ENCODE results near the gene EVL.

Gene EVL

GRCh38 chr14:100132903-100133510 is 67.8 kb downstream of the EVL start:
- DNase-seq = no peak

GRCh38 chr14:100134586-100134985 is 69.4 kb downstream of the EVL start:
- no peak for DNase-seq

DNA sequence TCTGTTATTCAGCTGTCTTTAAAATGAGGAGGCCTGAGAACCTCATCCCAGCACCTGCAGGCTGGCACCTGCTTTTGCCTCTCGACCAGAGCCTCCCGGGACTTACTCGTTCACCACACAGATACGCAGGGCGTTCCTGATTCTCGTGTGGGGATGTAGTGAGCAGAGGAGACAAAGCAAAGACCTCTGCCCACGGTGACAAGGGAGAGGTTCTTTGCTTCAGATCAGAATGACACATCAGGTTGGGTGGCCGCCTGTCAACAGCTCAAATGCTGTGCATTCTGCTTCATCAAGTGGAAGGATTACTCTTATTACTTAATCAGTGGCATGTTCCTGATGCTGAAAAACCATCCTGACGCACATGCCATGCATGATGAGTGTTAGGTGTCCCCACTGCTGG is 69.9 kb downstream of the EVL start:
- DNase-seq = no peak

DNA sequence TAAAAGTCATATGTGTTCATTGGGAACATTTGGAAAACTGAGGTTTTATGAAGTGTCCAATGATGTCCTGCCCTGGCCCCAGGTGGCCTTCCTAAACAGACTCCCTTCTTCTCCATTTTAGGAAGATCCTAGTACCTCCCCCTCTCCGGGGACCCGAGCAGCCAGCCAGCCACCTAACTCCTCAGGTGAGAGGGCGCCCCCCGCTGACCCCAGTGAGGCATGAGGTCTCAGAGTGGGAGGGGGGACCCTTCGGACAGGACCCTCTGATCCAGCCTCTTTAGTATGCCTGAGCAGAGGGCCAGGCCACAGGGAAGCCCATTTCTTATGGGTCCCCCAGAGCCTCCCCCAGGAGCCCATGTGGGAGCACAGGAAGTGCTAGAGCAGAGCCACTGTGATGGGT is 70.6 kb downstream of the EVL start:
- no peak for DNase-seq

GRCh38 chr14:100137173-100137572 is 72.0 kb downstream of the EVL start:
- no peak for DNase-seq

- DNase-seq = no peak
These were observed 73.0 kb downstream of the EVL start for GRCh38 chr14:100138082-100138787.

DNA sequence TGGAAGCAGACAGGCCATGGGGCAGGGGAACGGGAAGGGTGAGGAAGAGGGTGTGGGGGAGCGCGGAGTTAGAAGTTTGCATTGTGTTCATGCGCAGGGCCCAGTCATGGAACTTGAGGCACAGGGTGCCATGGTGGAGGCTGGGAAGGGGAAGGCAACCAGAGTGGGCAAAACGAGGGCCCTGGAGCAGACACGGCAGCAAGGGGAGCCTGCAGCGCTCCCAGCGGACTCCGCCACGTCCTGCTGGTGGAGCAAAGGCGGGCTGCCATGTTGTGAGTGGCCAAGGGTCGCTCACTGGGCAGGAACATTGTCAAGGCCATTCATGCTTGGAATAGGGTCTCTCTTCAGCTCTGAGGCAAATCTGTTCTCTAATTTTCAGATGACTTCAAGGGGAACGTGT is 73.7 kb downstream of the EVL start:
- no peak for DNase-seq

- no peak for DNase-seq
These were observed 75.3 kb downstream of the EVL start for GRCh38 chr14:100140452-100141078.

GRCh38 chr14:100141098-100141497 is 75.9 kb downstream of the EVL start:
- DNase-seq = no peak

- DNase-seq = no peak
These were observed 77.1 kb downstream of the EVL start for GRCh38 chr14:100142073-100143040.

DNA sequence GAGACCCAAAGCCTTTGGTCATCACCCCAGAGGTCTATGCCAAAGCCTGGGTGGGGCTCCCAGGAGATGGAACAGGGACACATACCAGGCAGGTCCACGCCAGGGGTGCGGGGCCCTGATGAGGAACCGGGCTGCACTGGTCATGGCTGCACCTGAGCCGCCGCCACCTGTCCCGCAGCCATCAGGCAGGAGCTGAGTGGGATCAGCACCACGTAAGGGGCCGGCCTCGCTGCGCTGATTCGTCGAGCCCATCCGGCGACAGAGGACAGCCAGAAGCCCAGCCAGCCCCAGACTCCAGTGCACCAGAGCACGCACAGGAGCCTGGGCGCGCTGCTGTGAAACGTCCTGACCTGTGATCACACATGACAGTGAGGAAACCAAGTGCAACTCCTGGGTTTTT is 78.3 kb downstream of the EVL start:
- DNase-seq = no peak

DNA sequence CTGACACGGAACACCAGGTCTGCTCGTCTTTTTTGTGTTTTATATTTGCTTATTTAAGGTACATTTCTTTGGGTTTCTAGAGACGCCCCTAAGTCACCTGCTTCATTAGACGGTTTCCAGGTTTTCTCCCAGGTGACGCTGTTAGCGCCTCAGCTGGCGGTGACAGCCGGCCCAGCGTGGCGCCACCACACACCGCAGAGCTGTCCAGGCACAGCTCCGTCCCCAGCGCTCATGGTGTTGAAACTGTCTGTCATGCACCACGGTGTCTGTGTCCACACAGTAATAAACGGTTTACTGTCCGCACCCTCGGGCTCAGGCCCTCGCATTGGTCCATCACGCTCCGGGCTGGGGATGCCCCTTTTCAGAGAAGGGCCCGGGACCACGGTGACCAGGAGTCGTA is 78.7 kb downstream of the EVL start:
- DNase-seq = no peak

DNA sequence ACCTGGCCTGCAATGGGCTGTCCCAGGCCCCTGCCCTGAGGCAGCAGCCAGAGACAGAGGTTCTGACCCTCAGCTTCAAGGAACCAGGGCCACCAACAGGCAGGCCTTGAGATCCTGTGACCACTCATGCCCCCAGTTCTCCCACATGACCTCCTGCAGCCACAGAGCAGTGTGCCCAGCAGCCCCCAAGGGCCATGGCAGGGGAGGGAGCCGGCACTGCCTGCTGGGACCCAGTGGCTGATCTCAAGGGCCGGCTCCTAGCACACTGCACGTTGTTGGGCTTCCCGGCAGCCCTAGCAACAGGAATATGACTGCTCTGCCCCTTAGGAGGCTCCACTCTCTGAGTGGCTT is 79.4 kb downstream of the EVL start:
- no peak for DNase-seq

GRCh38 chr14:100144996-100145646 is 79.9 kb downstream of the EVL start:
- no peak for DNase-seq

- peak in 1 of 2 donors; percentile 21 for DNase-seq
These were observed 80.7 kb downstream of the EVL start for GRCh38 chr14:100145682-100146464.

DNA sequence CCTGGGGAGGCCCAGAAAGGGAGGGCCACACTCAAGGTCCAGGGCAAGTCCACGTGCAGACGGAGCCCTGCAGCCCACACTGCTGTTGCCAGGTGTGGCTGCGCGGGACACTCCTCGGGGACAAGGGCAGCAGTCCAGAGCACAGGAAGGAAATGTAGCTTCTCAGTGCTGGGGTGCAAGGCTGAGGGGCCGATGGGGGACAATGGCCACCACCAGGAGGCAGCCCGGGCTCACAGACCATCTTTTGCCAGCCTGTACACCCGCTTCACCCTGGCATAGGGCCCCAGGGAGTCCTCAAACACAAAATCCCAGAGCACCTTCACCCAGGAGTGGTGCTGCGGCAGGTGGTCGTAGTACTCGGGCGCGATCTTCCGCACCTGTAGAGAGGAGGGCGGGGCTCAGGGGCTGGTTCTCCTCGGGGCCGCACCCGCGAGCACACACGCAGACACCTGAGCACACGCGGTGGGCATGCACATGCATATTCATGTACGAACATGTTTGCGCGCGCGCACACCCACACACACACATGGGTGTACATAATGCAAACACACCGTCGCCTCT is 81.4 kb downstream of the EVL start:
- DNase-seq = peak; percentile 22 to 40

DNA sequence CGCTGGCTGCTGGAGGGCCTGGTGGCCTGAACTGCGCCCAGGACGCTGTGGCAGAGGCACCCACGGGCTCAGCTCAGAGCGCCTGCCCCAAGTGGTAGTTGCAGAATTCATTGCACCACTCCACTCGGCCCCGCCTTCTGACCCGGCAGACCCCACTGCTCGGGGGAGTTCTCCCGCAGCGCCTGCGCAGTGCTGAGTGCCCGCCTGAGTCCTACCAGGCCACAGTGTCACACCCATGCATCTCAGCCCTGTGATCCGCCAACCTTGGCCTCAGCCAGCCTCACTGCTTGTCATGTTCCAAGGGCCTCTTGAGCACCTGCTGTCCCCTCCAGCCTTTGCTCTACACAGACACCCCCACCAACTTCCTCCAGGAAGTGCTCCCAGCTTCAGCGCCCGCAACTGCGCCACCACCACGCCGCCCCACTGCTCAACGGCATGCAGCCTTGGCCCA is 82.0 kb downstream of the EVL start:
- peak; percentile 76 to 77 for DNase-seq

DNA sequence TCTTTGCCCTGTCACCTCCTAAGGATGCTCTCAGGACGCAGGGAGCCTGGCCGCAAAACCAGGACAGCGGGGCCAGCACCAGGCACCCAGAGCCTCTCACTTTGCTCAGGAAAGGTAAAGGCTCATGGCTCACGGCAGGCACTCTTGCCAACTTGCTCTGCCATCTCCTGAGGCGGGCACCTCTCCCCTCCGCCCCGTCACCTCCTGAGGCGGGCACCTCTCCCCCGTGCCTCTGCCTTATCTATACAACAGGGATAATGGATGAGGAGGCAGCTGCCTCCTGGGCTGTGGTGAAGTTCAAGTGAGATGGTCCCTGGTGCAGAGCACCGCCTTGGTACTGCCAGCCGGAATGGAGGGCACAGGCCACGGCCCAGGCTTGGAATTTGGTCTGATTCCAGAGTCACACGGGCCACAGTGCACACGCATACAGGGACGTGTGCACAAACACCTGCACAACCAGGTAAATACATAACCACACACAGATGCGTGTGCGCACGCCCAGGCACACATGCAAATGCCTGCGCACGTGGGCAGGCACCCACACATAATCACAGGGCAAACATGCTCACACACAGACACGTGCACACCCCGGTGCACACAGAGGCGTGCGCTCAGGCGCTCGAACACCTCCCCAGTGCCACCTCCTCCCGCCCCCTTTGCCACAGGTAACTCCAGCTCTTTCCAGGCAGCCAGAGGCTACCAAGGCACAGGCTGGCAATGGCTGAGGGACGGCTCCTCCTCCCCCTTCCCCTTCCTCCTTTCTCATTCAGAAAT is 82.7 kb downstream of the EVL start:
- no peak for DNase-seq

- no peak for DNase-seq
These were observed 83.9 kb downstream of the EVL start for GRCh38 chr14:100148837-100149731.

Measured in CD4-positive, alpha-beta T cell treated with Interferon alpha-2 for 1 hour (primary cell).